ENCODE measurements around the gene TNNT3. TPM values are rescaled to one million over a fixed set of nuclear protein-coding genes. Genes with fewer than 3 reads are reported as not detected.
A peak's percentile ranks its signal among the peaks of the same experiment; 100 is the strongest.

TNNT3 gene
- total RNA-seq, 1 donor from 2014 or later: not detected

GRCh38 chr11:1946812-1947484 lies 27.4 kb downstream of the TNNT3 start, which contains the start of gene MRPL23:
Gene MRPL23, plus strand, starts transcription at chr11:1947332. Its CDS starts 31 bp downstream, at chr11:1947363.
- DNase-seq (ENCODE audit: low spot score): no peak

DNA sequence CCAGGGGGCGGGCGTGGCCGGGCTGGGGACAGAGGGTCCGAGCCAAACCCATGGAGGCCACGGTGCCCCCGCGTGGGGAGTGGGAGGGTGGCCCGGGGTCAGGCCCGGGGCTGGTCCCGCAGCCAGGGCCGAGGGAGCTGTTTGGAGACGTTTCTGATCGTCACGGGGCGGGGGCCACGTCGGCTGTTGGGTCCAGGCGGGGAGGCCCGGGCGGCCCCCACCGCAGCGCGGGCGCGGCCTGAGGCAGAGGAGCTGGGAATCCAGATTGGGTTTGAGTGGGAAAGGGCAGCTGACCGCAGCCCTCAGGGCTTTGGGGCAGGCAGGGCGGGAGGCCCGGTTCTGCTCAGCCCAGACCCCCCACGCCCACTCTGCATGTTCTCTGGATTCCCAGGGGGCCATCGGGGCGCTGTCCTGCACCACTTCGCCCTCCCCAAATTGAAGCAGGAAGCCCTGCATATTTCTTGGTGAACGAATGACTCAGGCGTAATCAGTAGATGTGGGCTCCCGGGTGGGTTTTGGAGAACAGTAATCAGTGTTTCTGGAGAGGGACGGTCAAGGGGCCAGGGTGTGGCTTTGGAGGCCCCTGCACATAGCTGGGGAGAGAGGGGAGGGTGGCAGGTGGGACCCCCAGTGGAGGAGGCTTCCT lies 28.2 kb downstream of the TNNT3 start:
- DNase-seq (ENCODE audit: low spot score) (no peak), ATAC-seq (peak; percentile 32)

More at GRCh38 chr11:1946812-1947484, 27.4 kb downstream of the TNNT3 start, which contains the start of gene MRPL23:
- ATAC-seq: peak; percentile 86

DNA sequence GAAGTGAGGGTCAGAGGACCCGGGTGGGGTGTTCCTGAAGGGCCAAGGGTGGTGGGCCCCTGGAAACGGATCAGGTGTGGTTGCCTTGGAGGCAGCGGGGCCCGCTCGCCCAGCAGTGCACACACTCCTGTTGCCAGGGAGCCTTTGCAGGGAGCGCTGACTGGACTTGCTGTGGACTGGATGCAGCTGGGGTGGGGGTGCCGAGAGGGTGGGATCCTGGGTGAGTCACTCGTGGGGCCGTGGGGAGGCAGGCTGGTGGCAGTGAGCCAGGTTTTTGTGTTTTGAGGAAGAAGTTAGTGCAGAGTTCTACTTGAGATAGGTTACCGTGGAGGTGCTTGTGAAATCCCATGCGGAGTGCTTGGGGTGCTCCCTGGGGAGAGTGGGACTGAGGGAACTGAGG lies 28.9 kb downstream of the TNNT3 start:
- DNase-seq (ENCODE audit: low spot score) (peak; percentile 41), ATAC-seq (peak; percentile 5)

GRCh38 chr11:1949302-1949701 lies 29.8 kb downstream of the TNNT3 start:
- ATAC-seq (no peak), DNase-seq (ENCODE audit: low spot score) (no peak)

DNA sequence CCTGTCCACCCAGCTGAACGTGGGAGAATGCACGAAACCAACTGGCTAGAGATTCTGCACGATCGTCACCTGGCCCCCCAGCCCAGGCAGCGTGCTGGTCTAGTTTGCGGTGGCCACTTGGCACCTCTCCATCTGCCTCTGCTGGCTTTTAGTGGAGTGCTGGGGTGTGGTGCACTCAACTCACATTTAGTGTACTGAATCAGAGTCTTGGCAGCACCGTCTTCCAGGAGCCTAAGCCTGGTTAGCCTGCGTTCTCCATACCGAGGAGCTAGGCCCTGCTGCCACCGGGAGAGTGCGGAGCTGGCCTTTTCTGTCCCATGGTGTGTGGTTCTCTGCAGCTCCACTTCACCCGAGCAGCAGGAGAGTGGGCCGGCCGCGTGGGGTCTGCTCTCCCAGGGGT lies 30.4 kb downstream of the TNNT3 start:
- ATAC-seq: no peak
- no peak for DNase-seq (ENCODE audit: low spot score)

GRCh38 chr11:1952806-1953482 lies 33.4 kb downstream of the TNNT3 start:
- peak; percentile 83 for ATAC-seq
- DNase-seq (ENCODE audit: low spot score): peak; percentile 75

GRCh38 chr11:1953489-1954266 lies 34.2 kb downstream of the TNNT3 start:
- DNase-seq (ENCODE audit: low spot score): no peak
- ATAC-seq: peak; percentile 73

- DNase-seq (ENCODE audit: low spot score): no peak
- no peak for ATAC-seq
These were observed 38.9 kb downstream of the TNNT3 start for GRCh38 chr11:1958367-1958766.

DNA sequence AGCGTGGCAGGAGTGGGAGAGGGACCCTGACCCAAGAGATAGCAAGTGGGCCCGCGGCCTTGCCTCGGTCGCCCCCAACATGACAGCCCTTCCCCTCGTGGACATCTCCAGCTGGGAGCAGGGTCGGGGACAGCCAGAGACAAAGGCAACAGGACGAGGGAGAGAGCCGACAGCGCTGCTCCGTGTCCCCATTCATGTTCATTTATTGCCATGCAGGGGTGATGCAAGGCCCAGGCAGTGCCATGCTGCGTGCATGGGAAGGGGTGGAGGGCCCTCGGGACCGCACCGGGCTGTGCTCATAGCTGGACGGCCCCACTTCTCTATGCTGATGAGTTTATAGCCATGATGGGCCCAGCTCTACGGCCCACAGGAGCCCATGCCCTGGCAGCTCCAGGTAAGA lies 40.3 kb downstream of the TNNT3 start:
- ATAC-seq: no peak
- no peak for DNase-seq (ENCODE audit: low spot score)

GRCh38 chr11:1963864-1964263 lies 44.4 kb downstream of the TNNT3 start:
- no peak for DNase-seq (ENCODE audit: low spot score)
- ATAC-seq: no peak

DNA sequence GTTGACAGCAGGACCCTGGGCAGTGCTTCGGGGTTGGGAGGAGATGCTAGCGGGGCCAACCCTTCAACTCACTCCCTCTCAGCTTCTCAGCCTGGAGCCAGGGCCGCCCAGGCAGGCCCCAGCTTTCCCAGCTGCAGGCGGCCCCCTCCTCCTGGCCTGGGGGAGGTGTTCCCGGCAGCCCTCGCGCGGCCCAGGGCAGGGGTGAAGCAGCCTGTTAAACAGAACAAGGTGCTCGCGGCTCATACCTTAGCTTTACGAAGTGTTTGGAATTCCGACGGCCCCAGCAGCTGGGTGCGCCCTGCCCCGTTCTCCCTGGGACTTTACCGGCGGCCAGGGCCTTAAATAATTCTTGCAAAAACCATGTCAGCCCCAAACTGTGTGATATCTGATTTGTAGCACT lies 44.8 kb downstream of the TNNT3 start:
- ATAC-seq: no peak
- DNase-seq (ENCODE audit: low spot score): no peak

DNA sequence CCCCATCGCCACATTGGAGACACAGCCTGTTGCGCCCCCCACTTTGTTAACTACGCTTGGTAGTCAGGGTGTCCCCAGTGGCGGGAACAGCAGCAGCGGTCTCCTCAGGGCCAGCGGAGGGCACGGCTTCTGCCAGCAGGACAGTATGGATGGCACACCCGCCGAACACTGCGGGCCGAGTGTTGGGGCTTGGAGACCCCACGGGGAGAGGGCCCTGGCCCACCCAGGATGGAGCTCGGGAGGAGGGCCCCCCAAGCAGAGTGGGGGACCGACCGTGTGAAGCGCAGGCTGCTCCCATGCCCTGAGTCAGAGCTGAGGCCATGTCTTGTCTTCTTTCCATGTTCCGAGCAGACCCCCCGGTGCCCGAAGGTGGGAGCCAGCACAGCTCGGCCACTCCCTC lies 45.5 kb downstream of the TNNT3 start:
- DNase-seq (ENCODE audit: low spot score) (no peak), ATAC-seq (no peak)

GRCh38 chr11:1966531-1966930 lies 47.0 kb downstream of the TNNT3 start:
- no peak for ATAC-seq
- no peak for DNase-seq (ENCODE audit: low spot score)

DNA sequence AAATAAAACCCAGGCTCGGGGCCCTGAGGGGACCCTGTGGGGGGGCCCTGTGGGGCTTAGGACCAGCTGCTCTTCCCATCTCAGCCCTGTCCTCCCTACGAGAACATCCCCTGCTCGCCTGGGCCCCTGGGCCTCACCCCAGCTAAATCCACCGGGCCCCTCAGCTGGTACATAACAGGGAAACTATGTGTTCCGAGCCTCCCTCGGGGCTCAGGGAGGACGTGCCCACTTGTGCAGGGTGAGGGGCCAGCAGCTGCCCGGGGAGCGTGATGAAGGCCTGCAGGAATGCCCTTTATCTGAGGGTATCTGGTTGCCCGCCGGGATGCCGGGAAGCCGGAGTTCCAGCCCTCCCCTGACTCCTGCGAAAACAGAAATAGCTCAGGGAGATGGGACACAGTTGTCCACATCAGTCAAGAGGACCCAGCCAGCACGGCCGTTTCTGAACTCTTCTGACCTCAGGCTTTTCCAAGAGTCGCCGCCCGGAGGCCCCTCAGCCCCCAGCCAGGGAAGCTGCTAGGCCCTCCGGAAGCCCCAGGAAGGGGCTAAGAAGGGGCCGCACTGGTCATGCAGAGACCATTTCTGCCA lies 48.2 kb downstream of the TNNT3 start:
- DNase-seq (ENCODE audit: low spot score) (no peak), ATAC-seq (peak; percentile 13)

GRCh38 chr11:1968454-1969002 lies 49.0 kb downstream of the TNNT3 start:
- ATAC-seq: peak; percentile 33
- DNase-seq (ENCODE audit: low spot score): no peak

GRCh38 chr11:1969035-1969434 lies 49.5 kb downstream of the TNNT3 start:
- DNase-seq (ENCODE audit: low spot score) (no peak), ATAC-seq (peak; percentile 32)

- DNase-seq (ENCODE audit: low spot score) (no peak), ATAC-seq (no peak)
These were observed 50.3 kb downstream of the TNNT3 start for GRCh38 chr11:1969776-1970175.

- ATAC-seq (peak; percentile 27), DNase-seq (ENCODE audit: low spot score) (no peak)
These were observed 51.5 kb downstream of the TNNT3 start for GRCh38 chr11:1970956-1971355.

GRCh38 chr11:1975185-1975584 lies 55.7 kb downstream of the TNNT3 start:
- no peak for ATAC-seq
- DNase-seq (ENCODE audit: low spot score): no peak

GRCh38 chr11:1978720-1979473 lies 59.4 kb downstream of the TNNT3 start:
- DNase-seq (ENCODE audit: low spot score): no peak
- peak; percentile 21 for ATAC-seq
